GM23338 (cell line): Measurements from ENCODE around the gene UTP20. TPM values are rescaled to one million over a fixed set of nuclear protein-coding genes. Genes with fewer than 3 reads are reported as not detected.

Source experiments
- ATAC-seq: fragments of 200-7000 bp; cut with Tn5 transposase; 3 replicates; pipeline ENCODE4 v1.9.1; 2020
- DNase-seq: peaks from one replicate; pipeline ENCODE4 v3.0.0-alpha.2; 2015; ENCODE audit warnings: low spot score
- H2AFZ ChIP-seq: fragments of 200-600 bp; sonication (generic); 2 replicates; pipeline ENCODE4 v1.8.0; 2016; ENCODE audit warnings: antibody characterized with exemption, mild to moderate bottlenecking, moderate library complexity
- H3F3A ChIP-seq: fragments of 200-600 bp; sonication (generic); replicated peaks from 2 replicates; pipeline ENCODE4 v1.8.0; 2017; ENCODE audit warnings: antibody characterized with exemption, mixed run types, low read depth
- H3K27ac ChIP-seq: fragments of 200-600 bp; sonication (generic); 2 replicates; pipeline ENCODE4 v1.6.1; 2016; ENCODE audit warnings: low read depth
- H3K27me3 ChIP-seq: fragments of 200-600 bp; sonication (generic); 2 replicates; pipeline ENCODE4 v1.8.0; 2016; ENCODE audit warnings: mild to moderate bottlenecking, mixed run types, moderate library complexity; ENCODE audit not compliant: insufficient read depth
- H3K36me3 ChIP-seq: fragments of 200-600 bp; sonication (generic); 2 replicates; pipeline ENCODE4 v1.8.0; 2016; ENCODE audit warnings: mild to moderate bottlenecking; ENCODE audit not compliant: insufficient read depth
- H3K4me1 ChIP-seq: fragments of 200-600 bp; sonication (generic); 2 replicates; pipeline ENCODE4 v1.8.0; 2016; ENCODE audit warnings: mild to moderate bottlenecking, moderate library complexity; ENCODE audit not compliant: insufficient read depth
- H3K4me2 ChIP-seq: fragments of 200-600 bp; sonication (generic); 2 replicates; pipeline ENCODE4 v1.7.1; 2017; ENCODE audit warnings: mixed run types
- H3K4me3 ChIP-seq: fragments of 200-600 bp; sonication (generic); 2 replicates; pipeline ENCODE4 v1.6.1; 2016; ENCODE audit warnings: mixed run types
- H3K79me2 ChIP-seq: fragments of 200-600 bp; sonication (generic); replicated peaks from 2 replicates; pipeline ENCODE4 v1.8.0; 2017; ENCODE audit warnings: mild to moderate bottlenecking; ENCODE audit not compliant: insufficient read depth
- H3K9me2 ChIP-seq: fragments of 200-600 bp; sonication (generic); 2 replicates; pipeline ENCODE4 v1.8.0; 2017; ENCODE audit not compliant: insufficient read depth
- H4K20me1 ChIP-seq: fragments of 200-600 bp; sonication (generic); replicated peaks from 2 replicates; pipeline ENCODE4 v1.8.0; 2017; ENCODE audit warnings: mild to moderate bottlenecking; ENCODE audit not compliant: insufficient read depth
- H3K27ac Mint-ChIP-seq: 2 replicates; pipeline ENCODE4 v1.8.0; 2020; ENCODE audit warnings: inconsistent platforms, mild to moderate bottlenecking, moderate library complexity, mixed read lengths
- H3K27me3 Mint-ChIP-seq: 3 replicates; pipeline ENCODE4 v1.8.0; 2022; ENCODE audit warnings: low read depth, mild to moderate bottlenecking, moderate library complexity, mixed read lengths, inconsistent platforms; ENCODE audit not compliant: insufficient read depth, poor library complexity
- H3K36me3 Mint-ChIP-seq: 3 replicates; pipeline ENCODE4 v1.8.0; 2021; ENCODE audit warnings: low read depth, mild to moderate bottlenecking, inconsistent platforms, moderate library complexity, mixed read lengths
- H3K4me1 Mint-ChIP-seq: 3 replicates; pipeline ENCODE4 v1.8.0; 2020; ENCODE audit warnings: mild to moderate bottlenecking, inconsistent platforms, mixed read lengths
- H3K4me3 Mint-ChIP-seq: 3 replicates; pipeline ENCODE4 v1.8.0; 2021; ENCODE audit warnings: moderate library complexity, mild to moderate bottlenecking, inconsistent platforms, mixed read lengths
- H3K9me3 Mint-ChIP-seq: 3 replicates; pipeline ENCODE4 v1.8.0; 2020; ENCODE audit warnings: moderate library complexity, mild to moderate bottlenecking, inconsistent platforms, mixed read lengths
- CREB1 ChIP-seq: fragments of 250-450 bp; sonication (Bioruptor Pico); IDR thresholded peaks from 2 replicates; pipeline ENCODE4 v1.5.0; 2020; ENCODE audit warnings: low read depth, mild to moderate bottlenecking, moderate library complexity
- CTCF ChIP-seq, 2 experiments: fragments of 200-600 bp in 1 of 2; sonication (generic) in 1 of 2; conservative IDR thresholded peaks; 2 replicates each; pipeline versions ENCODE4 v1.5.1 to v1.6.1; 2016 to 2017; ENCODE audit warnings: antibody characterized with exemption in 2 of 2, low read depth in 2 of 2, mild to moderate bottlenecking in 2 of 2, moderate library complexity in 1 of 2
- ETS1 ChIP-seq: IDR thresholded peaks from 2 replicates; pipeline ENCODE4 v1.6.1; 2016; ENCODE audit warnings: antibody characterized with exemption
- EZH2 ChIP-seq: fragments of 200-600 bp; sonication (generic); IDR thresholded peaks from one replicate; pipeline ENCODE4 v1.8.0; 2017; ENCODE audit warnings: antibody characterized with exemption, mild to moderate bottlenecking, low read depth; ENCODE audit not compliant: unreplicated experiment
- EZH2phosphoT487 ChIP-seq: fragments of 200-600 bp; sonication (generic); IDR thresholded peaks from one replicate; pipeline ENCODE4 v1.8.1; 2018; ENCODE audit warnings: antibody characterized with exemption; ENCODE audit not compliant: unreplicated experiment
- JUNB ChIP-seq: IDR thresholded peaks from one replicate; pipeline ENCODE4 v1.6.1; 2016; ENCODE audit warnings: antibody characterized with exemption; ENCODE audit not compliant: unreplicated experiment
- NANOG ChIP-seq: IDR thresholded peaks from 2 replicates; pipeline ENCODE4 v1.6.1; 2016; ENCODE audit warnings: antibody characterized with exemption, borderline replicate concordance
- POLR2AphosphoS5 ChIP-seq: IDR thresholded peaks from 2 replicates; pipeline ENCODE4 v1.6.1; 2016; ENCODE audit warnings: antibody characterized with exemption, low read depth
- REST ChIP-seq: IDR thresholded peaks from one replicate; pipeline ENCODE4 v1.6.1; 2018; ENCODE audit warnings: antibody characterized with exemption; ENCODE audit not compliant: unreplicated experiment
- STAT1 ChIP-seq: IDR thresholded peaks from one replicate; pipeline ENCODE4 v1.6.1; 2016; ENCODE audit warnings: antibody characterized with exemption; ENCODE audit not compliant: unreplicated experiment
- ZNF114 ChIP-seq: fragments of 250-450 bp; sonication (Bioruptor Pico); IDR thresholded peaks from 2 replicates; pipeline ENCODE4 v1.5.0; 2020; ENCODE audit warnings: mild to moderate bottlenecking, moderate library complexity
- ZNF331 ChIP-seq: fragments of 250-450 bp; sonication (Bioruptor Pico); IDR thresholded peaks from 2 replicates; pipeline ENCODE4 v1.5.0; 2020; ENCODE audit warnings: low read depth, mild to moderate bottlenecking, moderate library complexity
- ZNF462 ChIP-seq: fragments of 250-450 bp; sonication (Bioruptor Pico); IDR thresholded peaks from 2 replicates; pipeline ENCODE4 v1.5.0; 2020; ENCODE audit warnings: mild to moderate bottlenecking, moderate library complexity
- polyA plus RNA-seq: library from polyadenylated mRNA; unstranded; fragments of >200 nt; fragmentation: Nextera tagmentation; extraction: Ambion mirVana; gene quantifications from 2 replicates; pipeline ENCODE4 v1.2.1, GENCODE V29; 2016
- total RNA-seq: library from RNA; depleted of rRNA; stranded (reverse); fragments of >200 nt; shearing (Covaris generic); gene quantifications from 2 replicates; pipeline ENCODE4 v1.2.3, GENCODE V29; 2014

UTP20 gene
- total and polyA plus RNA-seq, 2 experiments from 2014 or later = 13.1 to 59.6 TPM

- Mint-ChIP-seq H3K36me3 (peaks cover 2% of the 10 kb centered on the region; the same call in 2 of the 3 replicates), H3K27me3 (peaks cover 2% of the 10 kb centered on the region), H3K27ac (no peak overlapping the region), H3K9me3 (peaks cover 8% of the 10 kb centered on the region), H3K4me1 (no peaks in the 10 kb centered on the region), H3K4me3 (no peak overlapping the region)
- Histone ChIP-seq H3K4me3 (no peak overlapping the region), H4K20me1 (no peaks in the 10 kb centered on the region), H3F3A (no peaks in the 10 kb centered on the region), H3K27me3 (no peaks in the 10 kb centered on the region), H3K79me2 (no peaks in the 10 kb centered on the region), H3K27ac (no peak overlapping the region), H3K4me2 (no peak overlapping the region), H3K36me3 (no peaks in the 10 kb centered on the region), H3K4me1 (no peaks in the 10 kb centered on the region), H2AFZ (no peak overlapping the region), H3K9me2 (peaks cover 4% of the 10 kb centered on the region; the same call in 1 of the 2 replicates)
- ATAC-seq (no peak), DNase-seq (no peak)
- no peak for TF ChIP-seq ZNF462 (CRISPR knock-in tag)
- TF ChIP-seq CREB1 = no peak
- TF ChIP-seq ZNF114 = no peak
- TF ChIP-seq POLR2AphosphoS5 = no peak
- TF ChIP-seq EZH2 = no peak
- no peak for TF ChIP-seq STAT1
- no peak for TF ChIP-seq ETS1
- no peak for TF ChIP-seq REST
- no peak for TF ChIP-seq CTCF (conservative IDR thresholded peaks at IDR 0.05; ENCODE audit: low read depth in 2 of 2)
- no peak for TF ChIP-seq NANOG
- no peak for TF ChIP-seq JUNB
- no peak for TF ChIP-seq ZNF331 (CRISPR knock-in tag)
- TF ChIP-seq EZH2phosphoT487 = no peak
Observed at GRCh38 chr12:101243616-101244015, 36.3 kb upstream of the UTP20 start.
